ENCODE results near the gene AKR1C1.
"Not testable (repeated sequence)": the region's sequence is repeated elsewhere in the genome, so short reads cannot be mapped to it uniquely, and the experiment has no call there.

AKR1C1 gene

DNA sequence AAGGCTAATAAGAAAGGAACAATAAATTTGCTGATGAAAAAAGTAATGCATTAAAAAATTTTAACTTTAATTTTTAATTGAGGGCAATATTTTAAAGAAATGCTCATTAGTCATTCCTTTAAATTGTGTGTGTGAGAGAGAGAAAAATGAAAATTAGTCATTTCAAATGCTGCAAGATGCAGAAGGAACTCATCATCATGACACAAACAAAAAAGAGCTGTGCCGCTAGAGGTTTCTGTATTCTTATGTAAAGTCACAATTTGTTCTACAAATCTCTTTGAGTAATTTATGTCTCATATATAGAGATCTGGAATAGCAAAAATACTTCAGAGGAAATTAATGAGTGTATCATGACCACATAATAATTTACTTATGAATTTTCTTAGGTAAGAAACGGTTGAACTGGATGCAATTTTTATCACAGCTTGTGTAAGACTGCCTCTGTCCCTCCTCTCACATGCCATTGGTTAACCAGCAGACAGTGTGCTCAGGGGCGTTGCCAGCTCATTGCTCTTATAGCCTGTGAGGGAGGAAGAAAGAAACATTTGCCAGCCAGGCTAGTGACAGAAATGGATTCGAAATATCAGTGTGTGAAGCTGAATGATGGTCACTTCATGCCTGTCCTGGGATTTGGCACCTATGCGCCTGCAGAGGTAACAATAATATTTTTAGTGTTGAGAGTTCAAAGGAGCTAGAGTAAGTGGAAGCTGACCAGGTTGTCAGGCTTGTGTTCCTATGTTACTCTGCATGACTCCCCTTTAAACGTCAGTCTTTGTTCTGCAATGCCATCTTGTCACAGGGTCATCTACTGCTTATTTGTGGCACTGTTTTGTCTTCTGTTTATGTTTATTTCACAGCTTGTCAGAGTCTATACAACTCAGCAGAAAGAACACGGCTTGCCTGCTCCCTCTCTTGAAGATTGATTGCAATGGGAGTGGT, at the start of gene AKR1C1:
TSS of gene AKR1C1 (plus strand) at position 540 of the 939 bp plus-strand sequence. CDS start at position 570, 30 bp downstream.
- DNase-seq (ENCODE audit: low spot score), result not testable (repeated sequence)

DNA sequence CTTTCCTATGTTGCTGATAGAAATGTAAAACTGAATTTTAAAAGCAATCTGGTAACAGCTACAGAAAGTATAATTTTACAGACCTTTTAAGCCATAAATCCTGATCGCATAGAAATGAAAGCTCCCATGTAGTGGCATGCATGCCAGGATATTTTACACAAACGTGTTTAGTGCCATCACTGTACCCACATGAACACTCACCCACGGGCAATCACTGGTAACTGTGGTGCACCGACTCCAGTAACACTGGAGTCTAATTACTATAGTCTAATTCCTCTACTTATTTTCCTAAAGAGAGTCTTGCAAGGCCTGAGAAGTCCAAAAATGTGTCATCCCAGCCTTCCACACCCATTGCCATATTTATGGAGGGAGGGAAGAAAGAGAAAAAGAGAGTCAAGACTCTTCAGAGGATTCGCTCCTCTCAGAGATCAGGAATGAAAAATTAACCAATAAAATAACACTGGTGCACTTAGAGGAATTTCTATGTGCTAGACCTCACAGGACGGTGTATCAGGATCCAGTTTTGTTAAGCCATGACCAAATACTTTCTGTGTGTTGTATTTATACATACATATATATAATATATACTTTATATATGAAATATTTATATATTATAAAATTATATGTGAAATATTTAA, 48.9 kb upstream of the AKR1C1 start:
- DNase-seq (ENCODE audit: low spot score), result no peak

DNA sequence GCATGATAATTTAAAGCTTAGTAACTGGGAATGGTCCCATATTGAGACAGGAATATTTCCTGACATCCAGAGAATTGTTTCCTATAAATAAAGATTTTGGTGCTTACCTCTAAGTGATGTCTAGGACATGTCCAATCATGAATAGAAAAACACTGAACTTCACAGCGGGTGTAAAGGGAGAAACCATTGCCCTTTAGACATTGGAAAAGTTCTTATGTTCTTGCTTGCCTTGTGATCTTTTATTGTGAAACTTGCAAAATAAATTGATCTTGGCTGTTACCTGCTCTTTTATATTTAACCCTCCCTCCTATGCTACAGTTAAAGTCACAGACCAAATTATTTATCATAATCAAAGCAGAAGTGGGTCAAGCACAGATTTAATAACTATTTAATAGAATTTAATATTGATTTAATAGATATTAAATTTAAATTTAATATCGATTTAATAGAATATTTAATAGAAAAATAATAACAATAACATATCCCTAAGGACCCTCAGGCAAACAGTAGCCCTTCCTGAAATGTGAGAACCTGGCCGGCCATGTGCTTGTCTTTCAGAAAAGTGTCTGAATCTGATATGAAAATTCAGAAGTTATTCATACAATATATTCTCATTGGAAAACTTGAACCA, 47.0 kb upstream of the AKR1C1 start:
- no peak for DNase-seq (ENCODE audit: low spot score)

DNA sequence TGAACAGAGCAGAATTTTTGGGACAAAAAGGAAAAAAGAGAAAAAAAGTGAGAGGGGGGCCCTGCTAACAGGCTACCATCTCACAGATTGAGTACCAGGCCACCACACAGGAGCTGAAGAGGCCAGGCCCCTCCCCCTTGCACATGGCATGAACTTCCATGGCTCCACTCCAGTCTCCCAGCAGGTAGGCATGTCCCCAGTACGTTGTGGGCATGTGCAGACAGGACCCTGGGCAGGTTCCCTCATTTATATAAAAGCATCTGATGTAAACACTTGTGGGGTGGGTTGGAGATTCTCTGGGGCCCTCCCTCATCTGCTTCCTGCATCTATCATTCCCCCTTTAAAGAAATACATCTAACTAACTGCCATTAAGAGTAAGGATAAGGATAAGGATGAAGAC, 45.0 kb upstream of the AKR1C1 start:
- no peak for DNase-seq (ENCODE audit: low spot score)

DNA sequence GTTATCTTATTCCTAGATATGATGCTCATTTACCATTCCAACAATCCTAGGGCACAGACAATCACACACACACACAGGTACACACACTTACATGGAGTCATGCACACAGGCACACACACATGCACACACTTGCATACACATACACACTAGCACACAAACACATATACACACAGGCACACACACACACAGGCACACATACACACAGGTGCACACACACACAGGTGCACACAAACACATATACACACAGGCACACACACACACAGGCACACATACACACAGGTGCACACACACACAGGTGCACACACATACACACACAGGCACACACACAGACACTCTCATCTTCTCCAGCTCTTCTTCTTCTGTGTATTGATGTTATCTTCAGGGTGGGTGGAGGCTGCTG, 38.7 kb upstream of the AKR1C1 start:
- not testable (repeated sequence) for DNase-seq (ENCODE audit: low spot score)

DNA sequence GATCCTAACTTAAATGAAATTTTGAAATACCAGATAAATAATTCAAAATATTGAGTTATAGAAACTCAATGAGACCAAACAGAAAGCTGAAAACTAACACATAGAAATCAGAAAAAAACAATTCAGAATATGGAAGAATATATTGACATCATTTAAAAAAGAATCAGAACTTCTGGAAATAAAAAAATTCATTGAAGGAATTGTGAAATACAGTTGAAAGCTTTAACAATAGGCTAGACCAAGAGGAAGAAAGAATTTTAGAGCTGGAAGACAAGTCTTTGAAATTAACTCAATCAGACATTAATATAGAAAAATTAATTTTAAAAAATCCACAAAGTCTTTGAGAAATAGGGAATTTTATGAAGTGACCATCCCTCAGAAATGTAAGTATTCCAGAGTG, 36.8 kb upstream of the AKR1C1 start:
- DNase-seq (ENCODE audit: low spot score), result no peak

DNA sequence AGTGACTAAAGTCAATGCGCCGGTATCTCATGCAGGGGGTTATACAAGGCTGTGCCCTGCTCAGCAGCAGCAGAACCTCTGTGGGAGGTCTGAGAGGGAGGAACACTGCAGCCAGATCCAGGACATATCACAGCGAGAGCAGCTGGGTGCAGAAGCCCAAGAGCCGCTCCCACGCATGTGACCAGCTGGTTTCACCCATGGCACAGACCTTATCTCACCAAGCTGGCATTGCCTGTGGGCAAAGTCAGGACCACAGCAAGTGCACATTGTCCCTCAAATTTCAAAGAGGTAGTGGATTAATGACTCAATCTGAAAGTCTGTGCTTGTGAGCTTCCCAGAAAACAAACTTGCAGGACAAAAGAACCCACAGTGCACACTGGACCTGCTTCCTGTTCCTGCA, 31.6 kb upstream of the AKR1C1 start:
- no peak for DNase-seq (ENCODE audit: low spot score)

DNA sequence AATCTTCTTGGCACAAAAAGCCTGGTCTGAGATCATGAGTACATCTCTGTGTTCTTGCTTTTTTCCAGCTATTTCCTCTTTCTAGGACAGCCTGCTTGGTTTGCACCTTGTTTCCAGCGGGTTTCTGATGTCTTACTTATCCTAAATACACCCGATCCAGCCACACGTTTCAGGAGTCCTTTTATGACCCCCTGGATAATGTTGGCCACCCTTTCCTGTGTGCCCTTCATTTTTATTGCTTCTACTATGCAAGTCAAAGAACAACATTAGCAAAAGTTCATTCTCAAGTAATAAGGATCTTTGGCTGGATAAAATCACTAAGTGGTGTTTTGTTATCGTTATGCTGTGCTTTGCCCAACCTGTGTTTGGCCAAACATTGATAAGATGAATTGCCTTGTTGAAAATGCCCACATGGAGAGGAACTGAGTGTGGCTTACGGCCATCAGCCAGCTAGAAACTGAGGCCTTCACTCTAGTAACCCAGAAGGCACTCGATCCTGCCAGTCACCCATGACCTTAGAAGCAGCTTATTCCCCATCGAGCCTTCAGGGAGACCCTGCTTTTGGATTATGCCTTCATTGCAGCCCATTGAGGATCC, 28.7 kb upstream of the AKR1C1 start:
- DNase-seq (ENCODE audit: low spot score), result no peak

DNA sequence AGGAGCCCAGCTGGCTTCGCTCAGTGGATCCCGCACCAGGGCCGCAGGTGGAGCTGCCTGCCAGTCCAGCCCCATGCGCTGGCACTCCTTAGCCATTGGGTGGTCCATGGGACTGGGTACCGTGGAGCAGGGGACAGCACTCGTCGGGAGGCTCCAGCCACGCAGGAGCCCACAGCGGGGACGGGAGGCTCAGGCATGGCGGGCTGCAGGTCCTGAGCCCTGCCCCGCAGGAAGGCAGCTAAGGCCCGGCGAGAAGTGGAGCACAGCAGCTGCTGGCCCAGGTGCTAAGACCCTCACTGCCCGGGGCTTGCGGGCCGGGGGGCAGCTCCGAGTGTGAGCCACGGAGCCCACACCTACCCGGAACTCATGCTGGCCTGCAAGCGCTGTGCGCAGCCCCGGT, 25.9 kb upstream of the AKR1C1 start:
- no peak for DNase-seq (ENCODE audit: low spot score)

DNA sequence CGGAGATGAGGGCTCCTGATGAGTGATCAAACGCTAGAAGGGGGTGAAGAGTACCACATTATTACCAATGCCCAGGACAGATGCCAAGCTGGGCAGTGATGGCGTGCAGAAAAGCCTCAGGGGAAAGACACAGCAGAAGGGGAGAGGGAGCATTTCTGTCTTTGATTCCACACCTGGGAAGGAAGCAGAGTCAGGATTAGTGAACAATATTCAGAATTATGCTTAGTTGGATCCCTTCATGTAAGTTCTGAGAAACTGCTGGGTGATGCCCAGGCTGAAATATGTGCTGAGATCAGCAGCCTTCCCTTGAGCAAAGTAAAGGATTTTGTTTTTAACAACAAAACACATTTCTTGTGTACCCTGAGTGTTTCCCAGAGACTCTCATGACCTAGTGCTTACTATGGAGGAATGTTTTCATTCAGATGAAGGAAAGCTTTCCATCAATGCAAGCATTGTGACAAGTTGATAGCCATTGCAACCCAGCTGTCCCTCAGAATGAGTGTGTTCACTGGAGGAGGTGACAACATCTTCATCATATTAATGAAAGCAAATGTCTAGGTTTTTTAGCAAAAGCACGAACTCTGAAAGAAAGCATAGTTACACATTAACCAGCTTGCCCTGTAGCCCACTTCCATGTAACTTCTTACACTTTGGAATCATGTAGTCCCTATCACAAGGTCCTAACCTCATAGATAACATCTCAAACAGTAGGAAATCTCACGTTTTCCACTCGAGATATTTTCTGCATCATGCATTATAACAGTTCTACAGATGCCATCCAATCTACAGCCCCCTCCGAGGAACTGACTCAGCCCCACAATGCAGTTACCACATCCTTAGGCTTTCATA, 23.8 kb upstream of the AKR1C1 start:
- DNase-seq (ENCODE audit: low spot score), result no peak

DNA sequence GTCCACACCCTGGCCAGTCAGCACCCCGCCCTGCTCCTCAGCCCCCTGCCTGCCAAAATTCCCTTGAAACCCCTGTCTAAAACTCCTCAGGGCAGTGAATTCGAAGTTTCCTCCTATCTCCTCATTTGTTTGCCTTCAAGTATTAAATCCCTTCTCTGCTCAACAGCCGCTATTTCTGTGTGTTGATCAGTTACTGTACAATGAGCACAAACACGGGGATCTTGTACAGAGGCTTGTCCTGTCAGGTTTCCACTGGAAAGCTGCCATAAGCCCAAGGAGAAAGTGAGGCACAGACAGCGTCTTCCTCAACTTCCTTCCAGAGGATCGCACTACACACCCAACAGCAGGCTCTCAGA, 23.2 kb upstream of the AKR1C1 start:
- DNase-seq (ENCODE audit: low spot score), result not testable (repeated sequence)

DNA sequence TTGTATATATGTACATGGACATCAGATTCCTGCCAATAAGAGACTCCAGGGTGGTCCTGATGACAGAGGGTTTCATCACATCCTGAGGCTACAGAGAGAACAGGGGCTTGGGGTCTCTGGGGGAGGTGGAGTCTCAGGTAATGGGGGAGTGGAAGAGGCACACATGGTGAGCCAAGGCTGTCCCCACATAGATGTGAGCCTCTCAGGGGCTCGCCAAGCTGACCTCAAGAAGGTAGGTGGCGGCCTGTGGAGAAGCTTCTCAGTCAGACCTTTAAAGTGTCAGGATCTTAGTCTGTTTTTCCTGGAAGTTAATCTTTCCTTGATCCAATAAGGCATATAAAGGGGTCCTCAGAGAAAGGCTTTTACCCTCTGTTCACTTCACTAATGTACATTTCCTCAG, 22.3 kb upstream of the AKR1C1 start:
- DNase-seq (ENCODE audit: low spot score), result not testable (repeated sequence)

DNA sequence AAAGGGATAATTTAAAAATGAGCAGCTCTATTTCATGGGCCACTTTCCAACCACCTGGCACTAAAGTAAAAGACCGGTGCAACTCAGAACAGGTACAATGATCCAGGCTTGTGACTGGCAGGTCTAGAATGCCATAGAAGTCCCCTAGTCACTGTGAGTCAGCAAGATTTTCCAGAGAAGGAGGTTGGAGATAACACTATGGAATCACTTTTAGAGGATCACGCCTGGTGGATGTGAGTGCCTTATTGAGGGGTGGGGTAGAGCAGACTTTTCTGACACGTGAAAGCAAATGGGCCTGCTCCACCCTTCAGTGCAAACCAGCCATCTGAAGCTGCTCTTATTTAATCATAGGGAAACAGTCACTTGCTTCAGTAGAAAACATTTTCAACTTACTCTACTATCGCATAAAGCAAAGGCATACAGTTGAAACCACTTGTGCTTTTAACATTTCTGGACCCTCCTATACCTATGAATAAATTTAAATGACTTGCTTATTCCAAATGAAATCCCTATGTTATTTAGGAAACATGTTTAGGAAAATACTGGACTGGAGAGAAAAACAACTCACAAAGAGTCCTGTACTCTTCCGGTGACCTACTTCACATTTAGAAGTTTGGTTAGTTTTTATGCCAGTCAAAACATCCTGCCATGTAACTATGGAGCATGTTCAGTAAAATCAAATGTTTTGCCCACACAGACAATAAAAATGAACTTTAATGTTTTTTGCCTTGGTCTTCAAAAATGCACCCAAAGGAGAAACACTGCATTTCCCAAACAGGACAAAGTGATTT, 21.5 kb upstream of the AKR1C1 start:
- no peak for DNase-seq (ENCODE audit: low spot score)

DNA sequence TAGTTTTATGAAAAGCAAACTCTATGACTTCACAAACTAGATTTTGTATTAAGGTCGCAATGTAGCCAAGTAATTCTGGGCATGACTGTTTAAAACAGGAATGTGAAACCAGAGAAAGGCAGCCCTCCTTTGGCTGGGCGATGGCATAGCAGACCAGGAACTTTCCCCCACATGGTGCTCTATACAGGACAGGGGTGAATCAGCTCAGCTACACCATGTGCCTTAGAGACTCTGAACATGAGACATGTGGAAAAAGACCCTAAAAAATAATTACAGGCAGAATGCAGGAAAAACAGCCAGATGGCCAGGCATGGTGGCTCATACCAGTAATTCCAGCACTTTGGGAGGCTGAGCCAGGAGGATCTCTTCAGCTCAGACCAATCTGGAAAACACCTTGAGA, 20.3 kb upstream of the AKR1C1 start:
- not testable (repeated sequence) for DNase-seq (ENCODE audit: low spot score)

DNA sequence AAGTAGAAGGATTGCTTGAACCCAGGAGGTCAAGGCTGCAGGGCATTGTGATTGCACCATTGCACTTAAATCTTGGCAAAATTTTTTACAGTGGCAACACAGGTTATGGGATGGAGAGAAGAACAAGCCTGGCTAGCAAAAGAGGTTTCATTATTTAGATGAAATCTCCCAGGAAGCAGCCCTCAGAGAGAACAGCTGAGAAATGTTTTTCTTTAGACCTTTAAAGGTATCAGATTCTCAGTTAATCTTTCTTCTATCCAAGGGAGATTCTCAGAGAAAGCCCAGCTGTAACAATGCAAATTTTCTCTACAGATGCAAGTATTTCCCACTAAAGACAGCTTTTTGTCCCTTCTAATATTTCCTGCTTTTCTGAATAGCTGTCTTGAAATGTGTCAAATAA, 19.8 kb upstream of the AKR1C1 start:
- DNase-seq (ENCODE audit: low spot score), result not testable (repeated sequence)

DNA sequence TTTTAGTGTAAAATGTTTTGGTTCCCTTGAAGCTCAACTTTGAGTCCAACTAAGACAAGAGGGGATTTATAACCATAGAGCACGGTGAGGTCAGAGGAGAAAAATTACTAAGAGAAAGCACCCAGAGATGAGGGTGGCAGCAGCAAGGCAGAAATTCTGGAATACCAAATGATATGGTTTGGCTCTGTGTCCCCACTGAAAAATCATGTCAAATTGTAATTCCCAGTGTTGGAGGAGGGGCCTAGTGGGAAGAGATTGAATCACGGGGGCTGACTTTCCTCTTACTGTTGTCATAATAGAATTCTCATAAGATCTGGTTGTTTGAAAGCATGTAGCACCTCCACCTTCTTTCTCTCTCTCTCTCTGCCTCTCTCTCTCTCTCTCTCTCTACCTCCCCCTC, 19.4 kb upstream of the AKR1C1 start:
- DNase-seq (ENCODE audit: low spot score), result no peak

DNA sequence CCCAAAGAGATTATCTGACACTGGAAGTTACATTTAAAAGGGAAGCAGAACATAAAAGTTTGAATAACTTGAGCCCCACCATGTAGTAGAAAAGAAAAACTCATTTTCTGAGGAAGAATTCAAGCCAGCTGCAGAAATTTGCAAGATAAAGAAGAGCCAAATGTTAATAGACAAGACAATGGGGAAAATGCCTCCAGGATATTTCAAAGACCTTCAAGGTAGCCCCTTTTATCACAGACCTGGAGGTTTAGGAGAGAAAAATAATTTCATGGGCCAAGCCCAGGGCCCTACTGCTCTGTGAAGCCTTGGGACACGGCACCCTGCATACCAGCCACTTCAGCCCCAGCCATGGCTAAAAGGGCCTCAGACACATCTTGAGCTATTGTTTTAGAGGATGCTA, 18.4 kb upstream of the AKR1C1 start:
- no peak for DNase-seq (ENCODE audit: low spot score)

DNA sequence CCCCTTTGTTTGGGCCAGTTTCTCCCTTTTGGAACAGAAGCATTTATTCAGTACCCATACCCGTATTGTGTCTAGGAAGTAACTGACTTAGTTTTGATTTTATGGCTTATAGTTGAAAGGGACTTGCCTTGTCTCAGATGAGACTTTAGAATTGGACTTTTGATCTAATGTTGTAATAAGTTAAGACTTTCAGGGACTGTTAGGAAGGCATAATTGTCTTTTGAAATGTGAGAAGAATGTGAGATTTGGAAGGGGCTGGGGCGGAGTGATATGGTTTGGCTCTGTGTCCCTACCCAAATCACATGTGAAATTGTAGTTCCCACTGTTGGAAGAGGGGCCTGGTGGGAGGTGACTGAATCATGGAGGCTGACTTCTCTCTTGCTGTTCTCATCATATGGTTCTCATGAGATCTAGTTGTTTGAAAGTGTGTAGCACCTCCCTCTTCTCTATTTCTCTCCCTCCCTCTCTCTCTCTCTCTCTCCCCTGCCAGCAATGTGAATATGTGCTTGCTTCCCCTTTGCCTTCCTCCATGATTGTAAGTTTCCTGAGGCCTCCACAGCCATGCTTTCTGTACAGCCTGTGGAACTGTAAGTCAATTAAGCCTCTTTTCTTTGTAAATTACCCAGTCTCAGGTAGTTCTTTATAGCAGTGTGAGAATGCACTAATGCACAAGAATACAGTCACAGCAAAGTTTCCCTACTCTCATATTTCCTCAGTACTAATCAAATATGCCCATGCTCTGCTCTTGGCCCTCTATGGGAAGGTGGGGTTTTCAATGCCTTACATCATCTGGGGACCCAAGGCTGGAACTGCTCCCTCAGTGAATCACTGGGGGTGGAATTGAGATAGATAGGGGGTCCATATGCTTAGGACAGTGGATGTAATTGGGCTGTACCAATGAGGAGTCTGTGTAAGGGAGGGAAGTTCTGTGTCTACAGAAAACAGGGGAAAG, 17.2 kb upstream of the AKR1C1 start:
- DNase-seq (ENCODE audit: low spot score), result no peak

DNA sequence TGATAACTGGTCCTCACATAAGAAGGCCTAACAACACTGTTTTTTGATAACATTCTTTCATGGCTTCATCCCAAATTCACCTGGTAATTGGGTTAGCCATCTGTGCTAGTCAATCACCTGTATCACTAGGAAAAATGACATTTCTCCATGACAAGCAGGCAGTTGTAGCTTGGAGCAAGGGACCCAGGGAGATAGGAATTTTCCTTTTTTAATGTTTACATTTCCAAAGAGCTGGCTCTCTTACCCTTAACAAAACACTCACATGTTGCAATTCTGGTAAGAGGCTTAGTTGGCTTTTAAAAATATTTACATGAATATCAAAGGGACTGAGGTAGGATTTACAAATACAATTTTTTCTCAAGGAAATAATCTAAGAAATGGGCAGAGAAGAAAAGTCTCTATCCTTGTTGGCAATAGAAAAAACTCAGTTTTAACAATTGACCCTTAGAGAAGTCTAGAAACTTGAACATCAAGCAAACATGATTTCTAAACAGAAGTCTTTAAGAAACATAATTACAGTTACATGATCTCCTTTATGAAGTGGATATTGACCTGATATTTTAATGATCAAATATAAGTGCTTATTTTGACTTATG, 16.1 kb upstream of the AKR1C1 start:
- no peak for DNase-seq (ENCODE audit: low spot score)

Data from kidney capillary endothelial cell (primary cell).